Psoas muscle (tissue), 8 donors: ENCODE results near the gene CNTN6. TPM values are rescaled to one million over a fixed set of nuclear protein-coding genes. Genes with fewer than 3 reads are reported as not detected.

Source experiments
- ATAC-seq, 4 donors: fragments of 200-7000 bp; cut with Tn5 transposase; one replicate each; pipeline ENCODE4 v1.9.1; 2020; ENCODE audit warnings: moderate library complexity in 3 of 4, mild to moderate bottlenecking in 2 of 4
- DNase-seq, 2 donors: peaks; one replicate each; pipeline ENCODE4 v3.0.0-alpha.2; 2020
- H3K27ac ChIP-seq: fragments of 200-600 bp; one replicate; pipeline ENCODE4 v1.8.0; 2022
- H3K27me3 ChIP-seq, 3 donors: fragments of 200-600 bp in 1 of 3; one replicate each; pipeline versions ENCODE4 v1.6.1 to v1.8.0; 2013 to 2022; ENCODE audit warnings: low read length in 2 of 3, mild to moderate bottlenecking in 2 of 3, moderate library complexity in 1 of 3; ENCODE audit not compliant: insufficient read depth in 3 of 3
- H3K36me3 ChIP-seq, 2 donors: fragments of 200-600 bp in 1 of 2; one replicate each; pipeline versions ENCODE4 v1.6.1 to v1.8.0; 2013 to 2022; ENCODE audit warnings: low read depth in 1 of 2, mild to moderate bottlenecking in 1 of 2, moderate library complexity in 1 of 2; ENCODE audit not compliant: insufficient read depth in 1 of 2
- H3K4me1 ChIP-seq: fragments of 200-600 bp; one replicate; pipeline ENCODE4 v1.8.0; 2022
- H3K4me3 ChIP-seq: fragments of 200-600 bp; one replicate; pipeline ENCODE4 v1.8.0; 2022; ENCODE audit warnings: mild to moderate bottlenecking
- H3K9me3 ChIP-seq: fragments of 200-600 bp; one replicate; pipeline ENCODE4 v1.8.0; 2022
- WGBS, 3 donors: extraction: QIAGEN DNeasy Blood & Tissue Kit; methylation state at CpG; one replicate each; pipeline versions ENCODE4 v1.1.6 to v1.1.7; 2013; 5-methylcytosine and 5-hydroxymethylcytosine counted together
- intact Hi-C, 2 donors: fragments of 100-400 bp; cut with DNase I; formaldehyde crosslinking; loops; one replicate each; pipeline versions ENCODE4 v1.11.0 to v1.14.2; 2022
- polyA plus RNA-seq, 3 donors: library from polyadenylated mRNA; stranded (reverse); fragments of 200-250 nt; gene quantifications; one replicate each; pipeline ENCODE4 v1.2.3, GENCODE V29; 2013
- total RNA-seq, 4 donors: library from RNA; stranded (reverse); fragmentation: NEBNext Ultra II Directional in 2 of 4; extraction: Animal tissue kit (Norgen Biotek cat#: 25700) in 2 of 4; gene quantifications; one replicate each; pipeline versions ENCODE4 v1.2.1 to v1.2.4, GENCODE V29; 2021 to 2023
- TF ChIP-seq, protein P1 (sequence below): fragments of 200-600 bp; IDR thresholded peaks from one replicate; pipeline ENCODE4 v1.8.0; 2022; ENCODE audit warnings: antibody characterized with exemption
- donor health status: healthy with polysubstance abuse.
- donor health status: DM: no; HTN: no; CAD: no; lungs with moderate emphysema.
- donor health status: Bipolar disorder and iron deficiency.
- donor health status: healthy.
- donor health status: DM: yes; HTN: yes; CAD: no.
- donor health status: DM: no; HTN: no; CAD: no.
- donor health status: DM: no; HTN: no; CAD: no.
- donor health status: DM: yes; HTN: yes; CAD: no.

Gene CNTN6
- total and polyA plus RNA-seq, 7 donors, result 0.10 TPM; not detected in 6

DNA sequence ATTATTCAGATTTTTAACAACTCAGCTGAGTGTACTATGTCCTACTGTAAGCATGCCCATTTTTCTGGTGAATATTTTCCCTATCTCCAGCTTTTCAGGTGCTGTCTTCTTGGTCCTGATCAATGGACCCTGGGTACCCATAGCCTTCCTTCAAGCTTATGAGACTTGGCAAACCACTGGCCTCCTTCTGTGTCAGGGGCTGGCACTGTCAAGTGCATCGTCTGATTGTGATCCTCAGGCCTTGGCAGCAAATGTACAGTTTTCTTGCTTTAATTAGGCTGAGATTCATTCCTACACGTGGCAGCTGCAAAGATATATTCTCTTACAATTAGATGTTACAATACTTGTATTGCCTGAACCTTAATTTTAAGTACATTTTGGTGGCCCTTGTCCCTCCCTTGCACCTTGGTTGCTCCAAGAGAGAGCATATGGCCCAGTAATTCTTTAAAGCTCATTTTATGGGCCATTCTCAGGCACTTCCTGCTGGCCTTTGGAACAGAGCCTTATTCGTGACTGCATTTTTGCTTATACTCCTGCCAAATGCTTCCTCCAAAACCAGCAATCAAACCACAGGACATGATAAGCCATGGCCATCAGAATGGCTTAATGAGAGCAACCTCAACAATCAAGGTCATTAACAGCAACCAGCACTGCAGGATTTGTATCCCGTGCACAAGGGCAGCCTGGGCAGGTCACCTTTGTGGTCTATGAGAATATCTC is 179.9 kb downstream of the CNTN6 start:
- intact Hi-C loops, result no loop called here
- TF ChIP-seq, protein P1, sequence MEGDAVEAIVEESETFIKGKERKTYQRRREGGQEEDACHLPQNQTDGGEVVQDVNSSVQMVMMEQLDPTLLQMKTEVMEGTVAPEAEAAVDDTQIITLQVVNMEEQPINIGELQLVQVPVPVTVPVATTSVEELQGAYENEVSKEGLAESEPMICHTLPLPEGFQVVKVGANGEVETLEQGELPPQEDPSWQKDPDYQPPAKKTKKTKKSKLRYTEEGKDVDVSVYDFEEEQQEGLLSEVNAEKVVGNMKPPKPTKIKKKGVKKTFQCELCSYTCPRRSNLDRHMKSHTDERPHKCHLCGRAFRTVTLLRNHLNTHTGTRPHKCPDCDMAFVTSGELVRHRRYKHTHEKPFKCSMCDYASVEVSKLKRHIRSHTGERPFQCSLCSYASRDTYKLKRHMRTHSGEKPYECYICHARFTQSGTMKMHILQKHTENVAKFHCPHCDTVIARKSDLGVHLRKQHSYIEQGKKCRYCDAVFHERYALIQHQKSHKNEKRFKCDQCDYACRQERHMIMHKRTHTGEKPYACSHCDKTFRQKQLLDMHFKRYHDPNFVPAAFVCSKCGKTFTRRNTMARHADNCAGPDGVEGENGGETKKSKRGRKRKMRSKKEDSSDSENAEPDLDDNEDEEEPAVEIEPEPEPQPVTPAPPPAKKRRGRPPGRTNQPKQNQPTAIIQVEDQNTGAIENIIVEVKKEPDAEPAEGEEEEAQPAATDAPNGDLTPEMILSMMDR, result no peak
- Histone ChIP-seq H3K4me3 (no peak overlapping the region), H3K27ac (no peak overlapping the region), H3K4me1 (no peaks in the 10 kb centered on the region), H3K36me3 (no peaks in the 10 kb centered on the region), H3K27me3 (no peaks in the 10 kb centered on the region), H3K9me3 (no peaks in the 10 kb centered on the region)
- DNase-seq (no peak), ATAC-seq (no peak)
- 29 to 49% (median 39%) methylated on average over 4 of the region's 4 CpGs for WGBS, 3 donors

- ATAC-seq (no peak), DNase-seq (no peak)
- H3K4me3 ChIP-seq, result no peak overlapping the region
- no peak overlapping the region for H3K27ac ChIP-seq
- intact Hi-C loops, result no loop called here
- no peaks in the 10 kb centered on the region for H3K4me1 ChIP-seq
- WGBS, 3 donors, result 73 to 92% (median 91%) methylated on average over 4 of the region's 4 CpGs
- H3K36me3 ChIP-seq, result no peaks in the 10 kb centered on the region
- no peaks in the 10 kb centered on the region for H3K27me3 ChIP-seq
- H3K9me3 ChIP-seq, result no peaks in the 10 kb centered on the region
- TF ChIP-seq, protein P1, result no peak
Measured at GRCh38 chr3:1275495-1275894, 182.7 kb downstream of the CNTN6 start.

- ATAC-seq, result no peak
- H3K4me3 ChIP-seq, result no peak overlapping the region
- no peaks in the 10 kb centered on the region for H3K36me3 ChIP-seq
- DNase-seq, result no peak
- 66 to 71% (median 66%) methylated on average over 4 of the region's 4 CpGs for WGBS, 3 donors
- no peaks in the 10 kb centered on the region for H3K4me1 ChIP-seq
- H3K27ac ChIP-seq, result no peak overlapping the region
- intact Hi-C loops, result no loop called here
- H3K9me3 ChIP-seq, result no peaks in the 10 kb centered on the region
- no peaks in the 10 kb centered on the region for H3K27me3 ChIP-seq
- TF ChIP-seq, protein P1, result no peak
Measured at GRCh38 chr3:1287815-1288214, 195.0 kb downstream of the CNTN6 start.

DNA sequence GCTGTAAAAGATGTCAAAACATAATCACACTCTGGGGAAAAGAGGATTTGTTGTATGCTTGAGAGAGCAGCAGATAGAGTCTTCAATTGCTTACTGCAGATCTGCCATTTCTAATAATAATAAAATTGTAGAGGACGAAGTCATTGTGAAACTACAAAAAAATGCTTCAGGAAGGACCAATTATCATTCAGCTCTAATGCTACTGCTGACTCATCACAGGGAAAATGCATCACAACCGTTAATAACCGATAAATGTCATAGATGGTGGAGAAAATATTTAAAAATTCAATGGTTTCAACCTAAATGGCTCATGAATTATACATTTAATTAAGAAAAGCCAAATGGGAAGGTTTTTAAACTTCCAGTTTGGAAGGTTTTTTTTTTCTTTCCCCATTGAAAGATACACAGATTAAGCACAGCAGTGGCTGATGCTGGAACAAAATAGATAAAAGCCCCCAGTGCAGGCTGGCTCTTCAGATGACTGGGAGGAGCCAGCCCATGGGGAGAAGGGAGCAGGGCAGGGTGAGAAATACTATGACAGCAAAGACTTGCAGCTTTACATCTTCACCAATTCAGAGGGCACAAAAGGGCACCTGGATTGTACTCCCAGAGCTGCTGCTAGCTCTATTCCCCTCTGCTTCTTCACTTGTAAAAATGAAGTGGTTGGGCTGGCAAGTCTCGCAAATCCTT is 196.1 kb downstream of the CNTN6 start:
- intact Hi-C loops, result no loop called here
- no peaks in the 10 kb centered on the region for H3K36me3 ChIP-seq
- H3K4me1 ChIP-seq, result no peaks in the 10 kb centered on the region
- DNase-seq (no peak), ATAC-seq (no peak)
- no peaks in the 10 kb centered on the region for H3K27me3 ChIP-seq
- WGBS, 3 donors, result 72 to 78% (median 74%) methylated on average over 4 of the region's 4 CpGs
- no peak overlapping the region for H3K4me3 ChIP-seq
- H3K9me3 ChIP-seq, result no peaks in the 10 kb centered on the region
- no peak overlapping the region for H3K27ac ChIP-seq
- TF ChIP-seq, protein P1, result no peak
